Nephron progenitor cell (in vitro differentiated cells): ENCODE data around the gene NCAPG.
A peak's percentile ranks its signal among the peaks of the same experiment; 100 is the strongest.

Source experiments
- DNase-seq: peaks from one replicate; pipeline ENCODE4 v3.0.0; 2021
- H3K27ac Mint-ChIP-seq: 2 replicates; pipeline ENCODE4 v1.8.0; 2021; ENCODE audit warnings: mild to moderate bottlenecking, moderate library complexity, mixed read lengths
- H3K27me3 Mint-ChIP-seq: 2 replicates; pipeline ENCODE4 v1.8.0; 2021; ENCODE audit warnings: mild to moderate bottlenecking, low read depth, mixed read lengths; ENCODE audit not compliant: poor library complexity
- H3K36me3 Mint-ChIP-seq: 2 replicates; pipeline ENCODE4 v1.8.0; 2021; ENCODE audit warnings: low read depth, mixed read lengths
- H3K4me1 Mint-ChIP-seq: 2 replicates; pipeline ENCODE4 v1.8.0; 2021; ENCODE audit warnings: mixed read lengths
- H3K4me3 Mint-ChIP-seq: 2 replicates; pipeline ENCODE4 v1.8.0; 2021; ENCODE audit warnings: mild to moderate bottlenecking, moderate library complexity, mixed read lengths
- H3K9me3 Mint-ChIP-seq: 2 replicates; pipeline ENCODE4 v1.8.0; 2021; ENCODE audit warnings: mild to moderate bottlenecking, moderate library complexity, mixed read lengths
- CTCF ChIP-seq: fragments of 200-600 bp; sonication (generic); IDR thresholded peaks from 2 replicates; pipeline ENCODE4 v1.5.0; 2021; ENCODE audit warnings: antibody characterized with exemption

NCAPG gene

GRCh38 chr4:17807446-17807845 is 3.3 kb upstream of the NCAPG start:
- H3K4me3 Mint-ChIP-seq, result peak overlapping the region; percentile 100
- H3K27me3 Mint-ChIP-seq, result peaks cover 3% of the 10 kb centered on the region
- no peaks in the 10 kb centered on the region for H3K9me3 Mint-ChIP-seq
- H3K36me3 Mint-ChIP-seq, result peaks cover 57% of the 10 kb centered on the region
- H3K27ac Mint-ChIP-seq, result no peak overlapping the region
- no peak for DNase-seq
- peaks cover 48% of the 10 kb centered on the region for H3K4me1 Mint-ChIP-seq
- TF ChIP-seq CTCF, result no peak

- TF ChIP-seq CTCF, result no peak
- H3K36me3 Mint-ChIP-seq, result peaks cover 45% of the 10 kb centered on the region
- H3K4me3 Mint-ChIP-seq, result peak overlapping the region; percentile 100
- peak overlapping the region; percentile 100 for H3K27ac Mint-ChIP-seq
- H3K4me1 Mint-ChIP-seq, result peaks cover 62% of the 10 kb centered on the region
- no peak for DNase-seq
- no peaks in the 10 kb centered on the region for H3K9me3 Mint-ChIP-seq
- H3K27me3 Mint-ChIP-seq, result no peaks in the 10 kb centered on the region
These were observed 1.1 kb upstream of the NCAPG start for GRCh38 chr4:17809667-17810066.

GRCh38 chr4:17811078-17811603 is 362 bp downstream of the NCAPG start:
- H3K27ac Mint-ChIP-seq, result peak overlapping the region; percentile 100
- TF ChIP-seq CTCF, result no peak
- H3K4me3 Mint-ChIP-seq, result peak overlapping the region; percentile 100
- H3K9me3 Mint-ChIP-seq, result no peaks in the 10 kb centered on the region
- H3K36me3 Mint-ChIP-seq, result peaks cover 47% of the 10 kb centered on the region
- H3K4me1 Mint-ChIP-seq, result peaks cover 60% of the 10 kb centered on the region
- no peaks in the 10 kb centered on the region for H3K27me3 Mint-ChIP-seq
- no peak for DNase-seq

GRCh38 chr4:17812125-17812524 is 1.3 kb downstream of the NCAPG start:
- Mint-ChIP-seq H3K4me3 (peak overlapping the region; percentile 100), H3K9me3 (no peaks in the 10 kb centered on the region), H3K36me3 (peaks cover 46% of the 10 kb centered on the region), H3K27me3 (no peaks in the 10 kb centered on the region), H3K4me1 (peaks cover 50% of the 10 kb centered on the region), H3K27ac (no peak overlapping the region)
- TF ChIP-seq CTCF, result no peak
- no peak for DNase-seq

- peaks cover 43% of the 10 kb centered on the region for H3K4me1 Mint-ChIP-seq
These were observed 2.0 kb downstream of the NCAPG start for GRCh38 chr4:17812801-17813200.

More at GRCh38 chr4:17812801-17813200, 2.0 kb downstream of the NCAPG start:
- peaks cover 46% of the 10 kb centered on the region for H3K36me3 Mint-ChIP-seq
- no peaks in the 10 kb centered on the region for H3K27me3 Mint-ChIP-seq
- TF ChIP-seq CTCF, result no peak
- DNase-seq, result no peak
- no peak overlapping the region for H3K27ac Mint-ChIP-seq
- peak overlapping the region; percentile 100 for H3K4me3 Mint-ChIP-seq
- no peaks in the 10 kb centered on the region for H3K9me3 Mint-ChIP-seq
